ENCODE measurements around the gene SLC31A1. TPM values are rescaled to one million over a fixed set of nuclear protein-coding genes. Genes with fewer than 3 reads are reported as not detected.
A peak's percentile ranks its signal among the peaks of the same experiment; 100 is the strongest.

Gene SLC31A1
- total and polyA plus RNA-seq, 2 of the 13 experiments (the other 11 are each of a cell fraction or from before 2014, with no cell fraction given): 62.9 to 70.0 TPM

DNA sequence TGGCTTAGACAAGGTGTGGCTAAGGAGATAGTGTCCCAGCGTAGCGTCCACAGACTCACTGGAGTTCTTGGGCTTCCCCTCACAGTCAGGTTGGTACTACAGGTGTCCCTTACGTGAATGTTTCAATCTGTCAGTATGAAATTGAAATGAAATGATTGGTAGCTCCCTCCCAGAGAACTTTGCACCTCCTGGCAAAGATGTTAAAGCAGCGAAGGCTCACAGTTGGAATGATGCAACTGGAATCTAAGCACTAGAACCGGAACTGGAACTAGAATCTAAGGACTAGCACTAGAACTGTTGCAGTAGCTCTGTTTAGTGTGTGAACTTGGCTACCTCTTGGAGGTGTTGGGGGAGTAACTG, 1.1 kb downstream of the SLC31A1 start (continued):
- 0 out of 2 replicates have a peak, but pooled peaks have one; percentile 43 for TF ChIP-seq ZSCAN31 (CRISPR knock-in tag; IDR thresholded peaks at IDR 0.05; ENCODE audit: low read depth)
- no peak for TF ChIP-seq ZNF367 (CRISPR knock-in tag; IDR thresholded peaks at IDR 0.05; ENCODE audit: borderline replicate concordance)
- TF ChIP-seq, protein P1, sequence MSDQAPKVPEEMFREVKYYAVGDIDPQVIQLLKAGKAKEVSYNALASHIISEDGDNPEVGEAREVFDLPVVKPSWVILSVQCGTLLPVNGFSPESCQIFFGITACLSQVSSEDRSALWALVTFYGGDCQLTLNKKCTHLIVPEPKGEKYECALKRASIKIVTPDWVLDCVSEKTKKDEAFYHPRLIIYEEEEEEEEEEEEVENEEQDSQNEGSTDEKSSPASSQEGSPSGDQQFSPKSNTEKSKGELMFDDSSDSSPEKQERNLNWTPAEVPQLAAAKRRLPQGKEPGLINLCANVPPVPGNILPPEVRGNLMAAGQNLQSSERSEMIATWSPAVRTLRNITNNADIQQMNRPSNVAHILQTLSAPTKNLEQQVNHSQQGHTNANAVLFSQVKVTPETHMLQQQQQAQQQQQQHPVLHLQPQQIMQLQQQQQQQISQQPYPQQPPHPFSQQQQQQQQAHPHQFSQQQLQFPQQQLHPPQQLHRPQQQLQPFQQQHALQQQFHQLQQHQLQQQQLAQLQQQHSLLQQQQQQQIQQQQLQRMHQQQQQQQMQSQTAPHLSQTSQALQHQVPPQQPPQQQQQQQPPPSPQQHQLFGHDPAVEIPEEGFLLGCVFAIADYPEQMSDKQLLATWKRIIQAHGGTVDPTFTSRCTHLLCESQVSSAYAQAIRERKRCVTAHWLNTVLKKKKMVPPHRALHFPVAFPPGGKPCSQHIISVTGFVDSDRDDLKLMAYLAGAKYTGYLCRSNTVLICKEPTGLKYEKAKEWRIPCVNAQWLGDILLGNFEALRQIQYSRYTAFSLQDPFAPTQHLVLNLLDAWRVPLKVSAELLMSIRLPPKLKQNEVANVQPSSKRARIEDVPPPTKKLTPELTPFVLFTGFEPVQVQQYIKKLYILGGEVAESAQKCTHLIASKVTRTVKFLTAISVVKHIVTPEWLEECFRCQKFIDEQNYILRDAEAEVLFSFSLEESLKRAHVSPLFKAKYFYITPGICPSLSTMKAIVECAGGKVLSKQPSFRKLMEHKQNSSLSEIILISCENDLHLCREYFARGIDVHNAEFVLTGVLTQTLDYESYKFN (CRISPR knock-in tag; conservative IDR thresholded peaks at IDR 0.05): peak; percentile 38; the same call in 1 of the 2 replicates
- no peak for TF ChIP-seq NPAS2 (CRISPR knock-in tag; IDR thresholded peaks at IDR 0.05; ENCODE audit: borderline replicate concordance)
- no peak for TF ChIP-seq SUZ12 (IDR thresholded peaks at IDR 0.05; ENCODE audit: low read depth, low read length)
- no peak for TF ChIP-seq ZFP90 (CRISPR knock-in tag; IDR thresholded peaks at IDR 0.05; ENCODE audit: borderline replicate concordance)
- TF ChIP-seq, protein P2, sequence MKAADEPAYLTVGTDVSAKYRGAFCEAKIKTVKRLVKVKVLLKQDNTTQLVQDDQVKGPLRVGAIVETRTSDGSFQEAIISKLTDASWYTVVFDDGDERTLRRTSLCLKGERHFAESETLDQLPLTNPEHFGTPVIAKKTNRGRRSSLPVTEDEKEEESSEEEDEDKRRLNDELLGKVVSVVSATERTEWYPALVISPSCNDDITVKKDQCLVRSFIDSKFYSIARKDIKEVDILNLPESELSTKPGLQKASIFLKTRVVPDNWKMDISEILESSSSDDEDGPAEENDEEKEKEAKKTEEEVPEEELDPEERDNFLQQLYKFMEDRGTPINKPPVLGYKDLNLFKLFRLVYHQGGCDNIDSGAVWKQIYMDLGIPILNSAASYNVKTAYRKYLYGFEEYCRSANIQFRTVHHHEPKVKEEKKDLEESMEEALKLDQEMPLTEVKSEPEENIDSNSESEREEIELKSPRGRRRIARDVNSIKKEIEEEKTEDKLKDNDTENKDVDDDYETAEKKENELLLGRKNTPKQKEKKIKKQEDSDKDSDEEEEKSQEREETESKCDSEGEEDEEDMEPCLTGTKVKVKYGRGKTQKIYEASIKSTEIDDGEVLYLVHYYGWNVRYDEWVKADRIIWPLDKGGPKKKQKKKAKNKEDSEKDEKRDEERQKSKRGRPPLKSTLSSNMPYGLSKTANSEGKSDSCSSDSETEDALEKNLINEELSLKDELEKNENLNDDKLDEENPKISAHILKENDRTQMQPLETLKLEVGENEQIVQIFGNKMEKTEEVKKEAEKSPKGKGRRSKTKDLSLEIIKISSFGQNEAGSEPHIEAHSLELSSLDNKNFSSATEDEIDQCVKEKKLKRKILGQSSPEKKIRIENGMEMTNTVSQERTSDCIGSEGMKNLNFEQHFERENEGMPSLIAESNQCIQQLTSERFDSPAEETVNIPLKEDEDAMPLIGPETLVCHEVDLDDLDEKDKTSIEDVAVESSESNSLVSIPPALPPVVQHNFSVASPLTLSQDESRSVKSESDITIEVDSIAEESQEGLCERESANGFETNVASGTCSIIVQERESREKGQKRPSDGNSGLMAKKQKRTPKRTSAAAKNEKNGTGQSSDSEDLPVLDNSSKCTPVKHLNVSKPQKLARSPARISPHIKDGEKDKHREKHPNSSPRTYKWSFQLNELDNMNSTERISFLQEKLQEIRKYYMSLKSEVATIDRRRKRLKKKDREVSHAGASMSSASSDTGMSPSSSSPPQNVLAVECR (CRISPR knock-in tag; IDR thresholded peaks at IDR 0.05; ENCODE audit: borderline replicate concordance): peak; percentile 56; the same call in 1 of the 2 replicates
- no peak for TF ChIP-seq MBNL3 (CRISPR knock-in tag; conservative IDR thresholded peaks at IDR 0.05)
- no peak; the same call in 1 of the 2 replicates for TF ChIP-seq ZNF747 (CRISPR knock-in tag; IDR thresholded peaks at IDR 0.05; ENCODE audit: borderline replicate concordance)
- TF ChIP-seq, protein P3, sequence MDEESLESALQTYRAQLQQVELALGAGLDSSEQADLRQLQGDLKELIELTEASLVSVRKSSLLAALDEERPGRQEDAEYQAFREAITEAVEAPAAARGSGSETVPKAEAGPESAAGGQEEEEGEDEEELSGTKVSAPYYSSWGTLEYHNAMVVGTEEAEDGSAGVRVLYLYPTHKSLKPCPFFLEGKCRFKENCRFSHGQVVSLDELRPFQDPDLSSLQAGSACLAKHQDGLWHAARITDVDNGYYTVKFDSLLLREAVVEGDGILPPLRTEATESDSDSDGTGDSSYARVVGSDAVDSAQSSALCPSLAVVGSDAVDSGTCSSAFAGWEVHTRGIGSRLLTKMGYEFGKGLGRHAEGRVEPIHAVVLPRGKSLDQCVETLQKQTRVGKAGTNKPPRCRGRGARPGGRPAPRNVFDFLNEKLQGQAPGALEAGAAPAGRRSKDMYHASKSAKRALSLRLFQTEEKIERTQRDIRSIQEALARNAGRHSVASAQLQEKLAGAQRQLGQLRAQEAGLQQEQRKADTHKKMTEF (CRISPR knock-in tag; IDR thresholded peaks at IDR 0.05): 0 out of 2 replicates have a peak, but pooled peaks have one; percentile 41
- TF ChIP-seq LCORL (IDR thresholded peaks at IDR 0.05): no peak
- TF ChIP-seq LCORL (CRISPR knock-in tag; IDR thresholded peaks at IDR 0.05): no peak
- TF ChIP-seq TGIF2 (CRISPR knock-in tag; IDR thresholded peaks at IDR 0.05): 0 out of 2 replicates have a peak, but pooled peaks have one; percentile 18
- TF ChIP-seq KLF15 (CRISPR knock-in tag; IDR thresholded peaks at IDR 0.05; ENCODE audit: borderline replicate concordance): no peak
- TF ChIP-seq NCOA2 (CRISPR knock-in tag; IDR thresholded peaks at IDR 0.05): peak; percentile 19; the same call in 1 of the 2 replicates
- TF ChIP-seq GATAD2A (CRISPR knock-in tag; IDR thresholded peaks at IDR 0.05): peak; percentile 60
- TF ChIP-seq FOSL2 (CRISPR knock-in tag; IDR thresholded peaks at IDR 0.05): peak; percentile 44; the same call in 1 of the 2 replicates
- no peak for TF ChIP-seq FOXK2 (IDR thresholded peaks at IDR 0.05)
- no peak for TF ChIP-seq IKZF4 (CRISPR knock-in tag; IDR thresholded peaks at IDR 0.05; ENCODE audit: borderline replicate concordance, low read depth, not compliant biosample characterization)
- no peak for TF ChIP-seq GABPA (IDR thresholded peaks at IDR 0.05; ENCODE audit: low read depth, low read length)
- TF ChIP-seq GABPA (CRISPR knock-in tag; IDR thresholded peaks at IDR 0.05; ENCODE audit: low read depth): peak; percentile 68; the same call in 1 of the 2 replicates
- TF ChIP-seq SOX5 (CRISPR knock-in tag; IDR thresholded peaks at IDR 0.05; ENCODE audit: borderline replicate concordance): peak; percentile 12; the same call in 1 of the 2 replicates
- TF ChIP-seq, protein P4, sequence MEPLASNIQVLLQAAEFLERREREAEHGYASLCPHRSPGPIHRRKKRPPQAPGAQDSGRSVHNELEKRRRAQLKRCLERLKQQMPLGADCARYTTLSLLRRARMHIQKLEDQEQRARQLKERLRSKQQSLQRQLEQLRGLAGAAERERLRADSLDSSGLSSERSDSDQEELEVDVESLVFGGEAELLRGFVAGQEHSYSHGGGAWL (CRISPR knock-in tag; IDR thresholded peaks at IDR 0.05): no peak

Data from HepG2 (cell line).